A673 (cell line): Measurements from ENCODE around the gene CARD6. TPM values are rescaled to one million over a fixed set of nuclear protein-coding genes. Genes with fewer than 3 reads are reported as not detected.

Experiments
- BruUV-seq: library from RNA; stranded (reverse); fragments of 400-500 nt; replicated peaks from 2 replicates; lab custom pipeline; 2021; lab: Mats Ljungman, UMichigan
- CTCF ChIA-PET: fragments of 300-600 bp; sonication (Branson Sonifier 250); formaldehyde crosslinking; loops from one replicate; lab custom pipeline; 2022; ENCODE audit warnings: antibody characterized with exemption; lab: Charles Lee
- POLR2A ChIA-PET: fragments of 300-600 bp; sonication (Branson Sonifier 250); formaldehyde crosslinking; loops from one replicate; lab custom pipeline; 2022; ENCODE audit warnings: antibody characterized with exemption; ENCODE audit not compliant: low non-redundant PET; lab: Charles Lee
- DNase-seq: peaks from one replicate; pipeline ENCODE4 v3.0.0-alpha.2; 2015; ENCODE audit warnings: low spot score
- H3K27ac ChIP-seq: fragments of 200-600 bp; sonication (generic); 2 replicates; pipeline ENCODE4 v1.5.1; 2016; ENCODE audit warnings: mixed run types, low read depth, mild to moderate bottlenecking, mixed read lengths, antibody characterized with exemption, low read length; ENCODE audit not compliant: poor library complexity, severe bottlenecking
- H3K27me3 ChIP-seq: fragments of 200-600 bp; sonication (generic); replicated peaks from 2 replicates; pipeline ENCODE4 v1.6.1; 2017; ENCODE audit warnings: mixed run types, low read depth, mild to moderate bottlenecking, mixed read lengths, antibody characterized with exemption, low read length; ENCODE audit not compliant: insufficient read depth, poor library complexity
- H3K36me3 ChIP-seq: fragments of 200-600 bp; sonication (generic); 2 replicates; pipeline ENCODE4 v1.6.1; 2016; ENCODE audit warnings: mixed run types, mild to moderate bottlenecking, mixed read lengths, antibody characterized with exemption, low read length; ENCODE audit not compliant: insufficient read depth, poor library complexity, severe bottlenecking
- H3K4me1 ChIP-seq: fragments of 200-600 bp; sonication (generic); 2 replicates; pipeline ENCODE4 v1.6.1; 2017; ENCODE audit warnings: mixed run types, mild to moderate bottlenecking, mixed read lengths, antibody characterized with exemption, low read length; ENCODE audit not compliant: insufficient read depth, poor library complexity, severe bottlenecking
- H3K4me3 ChIP-seq: fragments of 200-600 bp; sonication (generic); 2 replicates; pipeline ENCODE4 v1.5.1; 2016; ENCODE audit warnings: low read depth, mixed run types, mild to moderate bottlenecking, mixed read lengths, low read length; ENCODE audit not compliant: poor library complexity, severe bottlenecking
- H3K9me3 ChIP-seq: fragments of 200-600 bp; sonication (generic); 2 replicates; pipeline ENCODE4 v1.6.1; 2016; ENCODE audit warnings: mixed run types, low read depth, mild to moderate bottlenecking, mixed read lengths, antibody characterized with exemption, low read length; ENCODE audit not compliant: poor library complexity, severe bottlenecking
- CTCF ChIP-seq: fragments of 300-800, 200-600 bp; sonication (generic); conservative IDR thresholded peaks from 2 replicates; pipeline ENCODE4 v1.5.1; 2017; ENCODE audit warnings: low read depth, mild to moderate bottlenecking, antibody characterized with exemption, low read length, moderate library complexity, mixed read lengths
- EZH2 ChIP-seq: fragments of 200-600 bp; sonication (generic); IDR thresholded peaks from 2 replicates; pipeline ENCODE4 v1.6.1; 2017; ENCODE audit warnings: borderline replicate concordance, low read depth, mild to moderate bottlenecking, mixed read lengths, antibody characterized with exemption, low read length; ENCODE audit not compliant: poor library complexity, severe bottlenecking
- intact Hi-C: fragments of 100-400 bp; cut with micrococcal nuclease; formaldehyde crosslinking; loops from one replicate; pipeline ENCODE4 v1.10.0; 2022; ENCODE audit not compliant: unreplicated experiment
- total RNA-seq: library from RNA; stranded (reverse); gene quantifications from 2 replicates; pipeline ENCODE4 v1.2.3, GENCODE V29; 2021

CARD6 gene
- total RNA-seq, 1 experiment from 2014 or later = 8.9 TPM

GRCh38 chr5:40844565-40844964, 3.4 kb downstream of the CARD6 start:
- Histone ChIP-seq H3K4me1 (peaks cover 4% of the 10 kb centered on the region), H3K36me3 (no peaks in the 10 kb centered on the region), H3K9me3 (no peaks in the 10 kb centered on the region), H3K4me3 (no peak overlapping the region), H3K27me3 (no peaks in the 10 kb centered on the region), H3K27ac (no peak overlapping the region)
- CTCF ChIA-PET = no interaction called here
- DNase-seq = no peak
- POLR2A ChIA-PET = no interaction called here
- intact Hi-C loops = loop anchor here (5.0 kb wide), 1 partner anchor 33 kb away; no protein-coding TSS in a partner anchor
- TF ChIP-seq EZH2 = no peak
- BruUV-seq = no TSS peak

GRCh38 chr5:40846371-40846770, 5.2 kb downstream of the CARD6 start:
- BruUV-seq = no TSS peak
- TF ChIP-seq EZH2 (no peak), CTCF (no peak)
- no peaks in the 10 kb centered on the region for H3K27me3 ChIP-seq
- no peak for DNase-seq
- H3K9me3 ChIP-seq = no peaks in the 10 kb centered on the region
- ChIA-PET POLR2A (no interaction called here), CTCF (no interaction called here)
- H3K4me1 ChIP-seq = no peaks in the 10 kb centered on the region
- H3K27ac ChIP-seq = no peak overlapping the region
- intact Hi-C loops = no loop called here
- H3K4me3 ChIP-seq = no peak overlapping the region
- no peaks in the 10 kb centered on the region for H3K36me3 ChIP-seq

- H3K36me3 ChIP-seq = no peaks in the 10 kb centered on the region
- H3K4me1 ChIP-seq = no peaks in the 10 kb centered on the region
- intact Hi-C loops = no loop called here
- BruUV-seq = no TSS peak
- H3K27ac ChIP-seq = no peak overlapping the region
- TF ChIP-seq EZH2 = no peak
- no peak for DNase-seq
- ChIA-PET POLR2A (no interaction called here), CTCF (no interaction called here)
- H3K4me3 ChIP-seq = no peak overlapping the region
- H3K27me3 ChIP-seq = no peaks in the 10 kb centered on the region
- no peaks in the 10 kb centered on the region for H3K9me3 ChIP-seq
Measured at GRCh38 chr5:40847525-40847924, 6.4 kb downstream of the CARD6 start.

- POLR2A ChIA-PET = no interaction called here
- no peaks in the 10 kb centered on the region for H3K27me3 ChIP-seq
- CTCF ChIA-PET = no interaction called here
- BruUV-seq = no TSS peak
- TF ChIP-seq EZH2 (no peak), CTCF (no peak)
- no peak for DNase-seq
- no peak overlapping the region for H3K4me3 ChIP-seq
- no peak overlapping the region for H3K27ac ChIP-seq
- H3K9me3 ChIP-seq = no peaks in the 10 kb centered on the region
- intact Hi-C loops = no loop called here
- no peaks in the 10 kb centered on the region for H3K4me1 ChIP-seq
- H3K36me3 ChIP-seq = no peaks in the 10 kb centered on the region
Measured at GRCh38 chr5:40853632-40854192, 12.5 kb downstream of the CARD6 start.
